Retinal pigment epithelial cell (primary cell): ENCODE measurements around the gene ABCA3.

Experiments used
- DNase-seq: peaks from one replicate; pipeline ENCODE4 v3.0.0-alpha.2; 2010; ENCODE audit warnings: low read depth
- H3K4me3 ChIP-seq: 2 replicates; pipeline ENCODE4 v1.5.1; 2011; ENCODE audit warnings: mild to moderate bottlenecking, low read length, control low read depth, moderate library complexity
- CTCF ChIP-seq: conservative IDR thresholded peaks from 2 replicates; pipeline ENCODE4 v1.5.1; 2011; ENCODE audit warnings: low read depth, low read length, control low read depth, inconsistent platforms

Gene ABCA3

DNA sequence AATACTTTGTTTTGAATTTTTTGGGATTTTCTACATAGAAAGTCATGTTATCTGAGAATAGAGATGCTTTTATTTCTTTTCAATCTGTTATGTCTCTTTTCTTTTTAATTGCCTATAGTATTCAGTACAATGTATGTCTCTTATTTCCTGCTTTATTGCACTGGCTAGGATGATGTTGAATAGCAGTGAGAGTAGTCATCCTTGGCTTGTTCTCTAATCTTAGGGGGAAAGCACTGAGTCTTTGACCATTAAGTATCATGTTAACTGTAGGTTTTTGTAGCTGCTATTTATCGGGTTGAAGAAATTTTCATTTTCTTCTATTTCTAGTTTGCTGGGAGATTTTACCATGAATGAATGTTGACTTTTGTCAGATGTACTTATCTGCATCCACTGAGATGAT lies 10.0 kb upstream of the ABCA3 start:
- TF ChIP-seq CTCF: no peak
- no peak for DNase-seq
- no peak overlapping the region for H3K4me3 ChIP-seq

- no peak overlapping the region for H3K4me3 ChIP-seq
- TF ChIP-seq CTCF: no peak
- no peak for DNase-seq
Measured at GRCh38 chr16:2343211-2343610, 2.7 kb upstream of the ABCA3 start.

DNA sequence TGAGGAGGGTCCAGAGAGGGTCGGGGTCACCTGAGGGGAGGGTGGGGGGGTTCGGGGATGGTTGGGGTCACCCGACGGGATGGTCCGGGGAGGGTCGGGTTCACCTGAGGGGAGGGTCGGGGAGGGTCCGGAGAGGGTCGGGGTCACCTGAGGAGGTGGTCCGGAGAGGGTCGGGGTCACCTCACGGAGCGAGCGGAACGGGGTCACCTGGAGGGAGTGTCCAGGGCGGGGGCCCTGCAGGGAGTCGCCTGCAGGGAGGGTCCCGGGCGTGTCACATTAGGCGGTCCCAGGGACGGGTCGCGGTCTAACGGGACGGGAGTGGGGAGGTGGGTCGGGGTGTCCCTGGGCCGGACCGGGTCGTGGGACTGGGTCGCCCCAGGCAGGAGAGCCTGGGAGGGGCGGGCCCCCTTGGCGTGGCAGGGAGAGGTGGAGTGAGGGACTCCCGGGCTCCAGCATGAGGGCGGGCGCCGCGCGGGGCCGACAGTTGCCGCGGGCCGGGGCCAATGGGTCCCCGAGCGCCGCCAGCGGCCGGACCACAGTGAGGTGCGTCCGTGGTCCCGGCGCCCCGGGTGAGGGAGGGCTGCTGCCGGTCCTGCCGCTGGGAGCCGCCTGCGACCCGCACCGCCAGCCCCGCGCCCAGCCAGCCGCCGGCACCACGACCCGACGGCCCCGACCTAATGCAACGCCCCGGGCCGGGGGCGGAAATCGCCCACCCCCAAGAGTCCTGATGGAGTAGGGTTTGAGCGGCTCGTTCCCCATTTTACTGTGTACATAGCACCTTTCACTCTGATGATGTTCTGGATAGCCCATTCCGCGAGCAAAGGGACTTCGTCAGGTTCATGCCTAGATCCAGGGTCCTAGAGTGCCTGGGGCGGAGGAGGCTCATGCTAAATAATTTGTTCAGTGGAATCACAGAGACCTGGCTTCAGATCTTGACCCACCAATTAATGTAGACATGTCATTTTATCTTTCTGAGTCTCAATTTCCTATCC lies 1.2 kb upstream of the ABCA3 start:
- DNase-seq: no peak
- TF ChIP-seq CTCF: no peak
- no peak overlapping the region for H3K4me3 ChIP-seq

DNA sequence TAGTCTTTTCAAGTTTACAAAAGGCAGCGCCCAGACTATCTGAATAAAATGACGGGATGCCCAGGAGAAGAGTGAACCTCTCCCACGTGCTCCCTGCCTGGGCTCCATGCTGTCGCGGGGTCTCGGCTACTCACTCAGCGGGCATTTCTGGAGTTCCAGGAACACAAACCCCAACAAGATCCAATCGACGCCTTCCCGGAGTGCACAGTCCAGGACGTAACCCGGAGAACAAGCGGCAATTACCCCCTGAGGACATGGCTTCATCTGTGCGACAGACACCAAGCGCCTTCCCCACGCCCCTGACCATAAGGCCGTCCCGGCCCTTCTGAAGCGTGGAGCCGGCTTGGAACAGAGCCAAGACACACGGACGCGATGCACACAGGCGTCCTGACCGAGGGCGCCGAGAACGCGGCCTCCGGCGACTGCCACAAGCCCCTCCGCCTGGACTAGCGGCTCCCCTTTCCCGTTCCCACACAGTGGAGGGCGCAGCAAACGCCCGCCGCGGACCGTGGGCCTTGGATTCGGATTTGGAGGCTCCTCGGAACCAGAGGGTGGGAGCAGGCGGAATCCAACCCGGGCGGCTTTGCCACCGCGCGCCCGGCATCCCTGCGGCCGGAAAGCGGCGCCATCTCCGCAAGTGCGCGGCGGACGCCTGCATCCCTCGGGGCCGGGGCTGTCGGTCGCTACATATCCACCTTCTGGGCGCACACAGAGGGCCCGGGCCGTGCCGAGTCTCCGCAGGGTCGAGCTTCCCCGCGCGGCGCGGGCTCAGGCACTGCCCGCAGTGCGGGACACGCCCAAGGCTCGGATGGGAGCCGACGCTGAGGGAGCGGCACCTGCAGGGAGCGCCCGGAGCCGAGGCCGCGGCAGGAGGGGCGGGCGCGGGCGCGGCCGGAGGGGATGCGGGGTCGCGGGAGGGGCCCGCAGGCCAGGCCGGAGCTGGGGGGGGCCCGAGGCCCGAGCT lies 725 bp downstream of the ABCA3 start:
- DNase-seq: no peak
- H3K4me3 ChIP-seq: peak overlapping the region; percentile 68
- no peak for TF ChIP-seq CTCF

GRCh38 chr16:2337431-2338296 lies 2.9 kb downstream of the ABCA3 start:
- DNase-seq: no peak
- no peak for TF ChIP-seq CTCF
- no peak overlapping the region for H3K4me3 ChIP-seq

DNA sequence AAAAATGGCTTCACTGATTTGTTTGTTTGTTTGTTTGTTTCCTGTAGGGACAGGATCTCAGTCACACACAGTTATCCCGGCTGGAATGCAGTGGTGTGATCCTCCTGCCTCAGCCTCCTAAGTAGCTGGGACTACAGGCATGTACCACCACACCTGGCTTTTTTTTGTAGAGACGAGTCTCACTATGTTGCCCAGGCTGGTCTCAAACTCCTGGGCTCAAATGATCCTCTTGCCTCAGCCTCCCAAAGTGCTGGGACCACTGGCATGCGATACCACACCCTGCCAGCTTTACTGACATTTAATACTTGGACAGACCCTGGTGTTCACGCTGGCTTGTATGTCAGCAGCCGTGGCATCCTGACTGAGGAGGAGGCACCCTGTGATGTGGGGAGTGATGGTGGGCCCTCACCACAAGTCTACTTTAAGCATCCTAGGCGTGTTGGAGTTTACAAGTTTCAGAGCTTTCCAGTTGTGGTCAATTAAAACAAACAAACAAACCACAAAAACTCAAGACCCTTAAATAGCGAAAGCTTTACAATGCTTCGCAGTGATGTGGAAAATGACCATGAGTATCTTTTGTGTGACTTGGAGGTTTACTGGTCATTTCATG lies 5.1 kb downstream of the ABCA3 start:
- no peak overlapping the region for H3K4me3 ChIP-seq
- DNase-seq: no peak
- no peak for TF ChIP-seq CTCF
